Hair follicular keratinocyte (primary cell): Measurements from ENCODE around the gene CCDC17. TPM values are rescaled to one million over a fixed set of nuclear protein-coding genes. Genes with fewer than 3 reads are reported as not detected.

Experiments
- total RNA-seq: library from RNA; depleted of rRNA; stranded (reverse); fragments of >200 nt; gene quantifications from 2 replicates; pipeline ENCODE4 v1.2.3, GENCODE V29; 2015

The CCDC17 gene
- 0.23 and 0.78 TPM in 2 replicates for total RNA-seq

DNA sequence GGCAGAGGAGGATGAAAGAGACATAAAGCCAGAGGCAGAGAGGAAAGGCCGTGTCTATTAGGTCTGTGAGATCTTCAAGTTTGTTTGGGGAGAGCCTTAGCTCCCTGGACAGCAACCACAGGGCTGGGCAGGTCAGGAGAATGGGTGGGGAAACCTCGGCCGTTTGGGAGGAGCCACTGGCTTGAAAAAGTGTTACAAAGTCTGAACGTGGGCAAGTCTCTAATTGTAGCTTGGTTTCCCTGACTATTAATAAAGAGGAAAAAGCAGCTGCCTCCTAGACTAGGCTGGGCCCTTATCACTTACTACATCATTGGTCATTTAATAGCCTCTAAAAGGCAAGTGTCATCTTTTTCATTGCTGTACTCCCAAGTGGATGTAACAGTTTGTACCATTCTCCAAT is at the start of gene CCDC17:
TSS of gene CCDC17 (minus strand) at position 83 of the 400 bp plus-strand sequence. CDS start 145 bp downstream, outside the sequence.

DNA sequence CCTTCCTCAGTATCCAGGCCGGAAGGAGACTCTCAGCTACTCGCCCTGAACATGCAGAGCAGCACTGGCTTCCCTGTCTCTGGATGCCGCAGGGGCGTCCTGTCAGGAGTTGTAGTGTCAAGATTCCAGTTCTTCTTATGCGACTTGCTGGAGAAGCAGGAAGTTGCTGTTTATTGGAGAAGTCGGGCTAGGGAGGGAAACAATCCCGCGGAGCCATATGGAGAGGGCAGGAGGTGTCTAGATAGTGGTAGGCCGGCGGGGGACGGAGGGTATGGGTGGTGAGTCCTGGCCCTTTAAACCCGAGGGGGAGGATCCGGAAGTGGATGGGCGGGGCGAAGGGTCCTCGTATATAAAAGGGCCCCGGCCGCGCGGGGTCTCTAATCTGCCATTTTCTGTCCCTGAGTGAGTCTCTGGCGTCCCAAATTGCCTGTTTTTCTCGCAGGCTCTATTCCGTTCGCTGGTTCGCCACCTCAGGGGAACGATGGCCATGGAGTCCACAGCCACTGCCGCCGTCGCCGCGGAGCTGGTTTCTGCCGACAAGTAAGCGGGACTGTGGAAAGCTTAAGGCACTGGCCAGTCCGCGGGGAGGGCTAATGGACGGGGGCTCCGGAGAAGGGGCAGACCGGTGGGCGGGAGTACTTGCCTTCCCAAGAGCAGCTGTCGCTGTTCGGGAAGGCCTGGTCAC is 40.0 kb downstream of the CCDC17 start, which contains the start of gene NASP:
TSS of gene NASP (plus strand) at position 376 of the 685 bp plus-strand sequence. CDS start at position 482, 106 bp downstream.

Other genes starting within 250 kb of the CCDC17 start
- gene TESK2, start 132.9 kb downstream of the CCDC17 start, total RNA-seq, result 2.6 and 5.1 TPM in 2 replicates
- gene CCDC163, start 124.0 kb downstream of the CCDC17 start, total RNA-seq, result 2.1 and 3.0 TPM in 2 replicates
- gene MMACHC, start 123.8 kb downstream of the CCDC17 start, total RNA-seq, result 3.3 and 7.0 TPM in 2 replicates
- 529 and 770 TPM in 2 replicates for gene PRDX1, start 102.2 kb downstream of the CCDC17 start, total RNA-seq
- 95.7 and 112 TPM in 2 replicates for gene AKR1A1, start 73.2 kb downstream of the CCDC17 start, total RNA-seq
- gene NASP, start 40.0 kb downstream of the CCDC17 start, total RNA-seq, result 27.3 and 113 TPM in 2 replicates
- gene GPBP1L1, start 62.5 kb upstream of the CCDC17 start, total RNA-seq, result 83.2 and 101 TPM in 2 replicates
- 50.8 and 55.7 TPM in 2 replicates for gene TMEM69, start 64.1 kb upstream of the CCDC17 start, total RNA-seq
- 4.2 and 5.5 TPM in 2 replicates for gene IPP, start 126.6 kb upstream of the CCDC17 start, total RNA-seq
- 13.2 and 14.2 TPM in 2 replicates for gene MAST2, start 179.6 kb upstream of the CCDC17 start, total RNA-seq